Measurements from ENCODE around the gene SOAT2.
"Not testable (repeated sequence)": the region's sequence is repeated elsewhere in the genome, so short reads cannot be mapped to it uniquely, and the experiment has no call there.

Gene SOAT2

DNA sequence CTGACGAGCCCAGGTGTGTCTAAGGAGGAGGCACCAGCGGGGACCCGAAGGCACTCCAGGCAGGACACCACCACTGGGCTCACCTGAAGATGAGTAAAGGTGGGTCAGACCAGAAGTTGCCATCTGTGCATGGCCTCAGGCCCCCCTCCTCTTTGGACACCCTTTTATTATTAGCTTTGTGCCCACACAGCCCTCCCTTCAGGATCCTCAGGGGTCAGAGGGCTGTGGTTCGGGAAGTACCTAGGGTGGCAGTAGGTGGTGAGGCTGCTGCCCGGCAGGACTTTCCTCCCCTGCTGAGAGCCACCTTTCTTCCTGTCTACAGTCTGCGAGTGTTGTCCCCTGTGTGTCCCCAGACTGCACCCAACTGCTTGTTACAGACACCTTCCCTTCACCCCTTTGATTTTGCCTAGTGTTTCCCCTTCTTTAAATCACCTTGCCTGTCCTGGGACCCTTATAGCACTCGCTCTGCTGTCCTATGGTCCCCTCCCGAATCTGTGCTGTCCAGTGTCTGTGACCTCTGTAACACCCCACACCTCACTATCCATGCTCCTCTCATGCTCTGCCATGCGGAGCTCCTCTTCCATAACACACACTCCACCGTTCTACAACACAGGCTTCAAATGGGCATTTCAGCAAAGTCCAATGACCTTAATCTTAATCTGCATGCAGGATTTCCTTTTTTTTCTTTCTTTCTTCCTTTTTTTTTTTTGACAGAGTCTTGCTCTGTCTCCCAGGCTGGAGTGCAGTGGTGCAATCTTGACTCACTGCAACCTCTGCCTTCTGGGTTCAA, 25.7 kb downstream of the SOAT2 start:
- no peak for DNase-seq (ENCODE audit: low spot score in 2 of 2)
- Mint-ChIP-seq H3K4me3 (no peak overlapping the region), H3K27ac (no peak overlapping the region), H3K9me3 (no peaks in the 10 kb centered on the region), H3K4me1 (no peaks in the 10 kb centered on the region), H3K36me3 (peaks cover 4% of the 10 kb centered on the region)
- no peak for ATAC-seq

DNA sequence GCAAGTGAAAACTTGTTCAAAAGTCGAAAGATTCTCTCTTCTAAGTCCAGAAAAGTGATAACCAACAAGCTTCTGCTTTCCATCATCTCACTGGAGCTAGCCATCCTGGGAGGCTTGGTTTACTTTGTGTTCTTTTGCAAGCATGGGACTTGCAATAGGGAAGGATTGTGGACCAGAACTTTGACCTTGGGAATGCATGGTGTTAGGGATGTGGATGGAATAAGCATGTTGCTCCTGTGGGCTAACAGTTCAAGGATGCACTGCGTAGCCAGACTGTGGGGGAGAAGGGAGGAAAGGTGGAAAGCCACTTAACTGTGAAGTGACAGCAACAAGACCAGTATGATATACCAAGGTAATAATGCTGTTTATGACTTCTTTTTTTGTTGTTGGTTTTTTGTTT, 28.6 kb downstream of the SOAT2 start:
- Mint-ChIP-seq H3K27ac (no peak overlapping the region), H3K36me3 (peaks cover 4% of the 10 kb centered on the region), H3K4me3 (no peak overlapping the region), H3K9me3 (no peaks in the 10 kb centered on the region), H3K4me1 (no peaks in the 10 kb centered on the region)
- ATAC-seq (no peak), DNase-seq (ENCODE audit: low spot score in 2 of 2) (no peak)

DNA sequence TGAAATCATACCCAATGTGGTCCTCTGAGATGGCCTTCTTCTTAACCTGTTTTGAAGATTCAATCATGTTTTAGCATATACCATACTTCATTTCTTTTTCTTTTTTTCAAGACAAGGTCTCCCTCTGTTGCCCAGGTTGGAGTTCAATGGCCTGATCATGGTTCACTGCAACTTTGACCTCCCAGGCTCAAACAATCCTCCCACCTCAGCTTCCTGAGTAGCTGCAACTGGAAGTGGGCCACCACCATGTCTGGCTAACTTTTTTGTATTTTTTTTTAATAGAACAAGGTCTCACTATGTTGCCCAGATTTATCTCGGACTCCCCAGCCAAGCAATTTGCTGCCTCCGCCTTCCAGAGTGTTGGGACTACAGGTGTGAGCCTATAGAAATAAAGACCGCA, 30.4 kb downstream of the SOAT2 start:
- ATAC-seq: no peak
- H3K9me3 Mint-ChIP-seq: peaks cover 5% of the 10 kb centered on the region
- H3K4me1 Mint-ChIP-seq: no peaks in the 10 kb centered on the region
- H3K36me3 Mint-ChIP-seq: no peaks in the 10 kb centered on the region
- no peak overlapping the region for H3K4me3 Mint-ChIP-seq
- DNase-seq (ENCODE audit: low spot score in 2 of 2): no peak
- no peak overlapping the region for H3K27ac Mint-ChIP-seq

GRCh38 chr12:53143355-53143754, 40.1 kb downstream of the SOAT2 start:
- H3K4me1 Mint-ChIP-seq: no peaks in the 10 kb centered on the region
- H3K36me3 Mint-ChIP-seq: no peaks in the 10 kb centered on the region
- H3K27ac Mint-ChIP-seq: no peak overlapping the region
- ATAC-seq (no peak), DNase-seq (ENCODE audit: low spot score in 2 of 2) (no peak)
- no peak overlapping the region for H3K4me3 Mint-ChIP-seq
- no peaks in the 10 kb centered on the region for H3K9me3 Mint-ChIP-seq

DNA sequence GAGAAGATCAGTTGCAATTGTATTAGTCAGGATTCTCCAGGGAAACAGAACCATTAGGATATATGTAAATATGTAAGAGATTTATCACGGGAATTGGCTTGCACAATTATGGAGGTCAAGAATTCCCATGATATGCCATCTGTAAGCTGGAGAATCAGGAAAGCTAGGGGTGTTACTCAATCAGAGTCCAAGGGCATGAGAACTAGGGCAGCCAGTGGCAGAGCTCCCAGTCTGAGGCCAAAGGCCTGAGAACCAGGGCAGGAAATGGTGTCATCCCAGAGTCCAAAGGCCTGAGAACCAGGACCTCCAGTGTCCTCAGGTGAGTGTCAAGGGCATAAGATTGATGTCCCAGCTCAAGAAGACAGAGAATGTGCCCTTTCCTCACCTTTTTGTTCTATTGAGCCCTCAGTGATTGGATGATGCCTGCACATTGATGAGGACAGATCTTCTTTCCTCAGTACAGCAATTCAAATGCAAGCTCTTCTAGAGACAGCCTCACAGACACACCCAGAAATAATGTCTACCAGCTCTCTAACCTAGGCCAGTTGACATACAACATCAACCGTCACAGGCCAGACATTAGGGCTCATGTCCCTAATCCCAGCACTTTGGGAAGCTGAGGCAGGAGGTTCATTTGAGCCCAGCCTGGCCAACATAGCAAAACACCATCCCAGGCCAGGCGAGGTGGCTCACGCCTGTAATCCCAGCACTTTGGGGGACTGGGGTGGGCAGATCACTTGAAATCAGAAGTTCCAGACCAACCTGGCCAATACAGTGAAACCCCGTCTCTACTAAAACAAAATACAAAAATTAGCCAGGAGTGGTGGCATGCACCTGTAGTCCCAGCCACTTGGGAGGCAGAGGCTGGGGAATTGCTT, 42.3 kb downstream of the SOAT2 start:
- DNase-seq (ENCODE audit: low spot score in 2 of 2) (no peak), ATAC-seq (no peak)
- H3K27ac Mint-ChIP-seq: peak overlapping the region; percentile 7
- H3K36me3 Mint-ChIP-seq: no peaks in the 10 kb centered on the region
- no peaks in the 10 kb centered on the region for H3K4me1 Mint-ChIP-seq
- no peak overlapping the region for H3K4me3 Mint-ChIP-seq
- H3K9me3 Mint-ChIP-seq: no peaks in the 10 kb centered on the region

DNA sequence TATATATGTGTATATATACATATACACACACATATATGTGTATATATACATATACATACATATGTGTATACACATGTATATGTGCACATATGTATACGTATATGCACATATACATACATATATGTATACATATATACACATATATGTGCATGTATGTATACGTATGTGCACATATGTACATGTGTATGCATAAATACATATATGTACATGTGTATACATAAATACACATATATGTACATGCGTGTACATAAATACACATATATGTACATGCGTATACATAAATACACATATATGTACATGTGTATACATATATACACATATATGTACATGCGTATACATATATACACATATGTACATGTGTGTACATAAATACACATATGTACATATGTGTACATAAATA, 43.9 kb downstream of the SOAT2 start:
- Mint-ChIP-seq H3K36me3 (no peaks in the 10 kb centered on the region), H3K9me3 (no peaks in the 10 kb centered on the region), H3K4me1 (no peaks in the 10 kb centered on the region), H3K4me3 (no peak overlapping the region), H3K27ac (no peak overlapping the region)
- ATAC-seq (no peak), DNase-seq (ENCODE audit: low spot score in 2 of 2) (no peak)

GRCh38 chr12:53147653-53148052, 44.4 kb downstream of the SOAT2 start:
- H3K9me3 Mint-ChIP-seq: no peaks in the 10 kb centered on the region
- no peak for ATAC-seq
- no peak overlapping the region for H3K4me3 Mint-ChIP-seq
- H3K4me1 Mint-ChIP-seq: no peaks in the 10 kb centered on the region
- no peak for DNase-seq (ENCODE audit: low spot score in 2 of 2)
- no peaks in the 10 kb centered on the region for H3K36me3 Mint-ChIP-seq
- H3K27ac Mint-ChIP-seq: no peak overlapping the region

- ATAC-seq (no peak), DNase-seq (ENCODE audit: low spot score in 2 of 2) (no peak)
- Mint-ChIP-seq H3K4me1 (no peaks in the 10 kb centered on the region), H3K36me3 (no peaks in the 10 kb centered on the region), H3K27ac (no peak overlapping the region), H3K9me3 (no peaks in the 10 kb centered on the region), H3K4me3 (no peak overlapping the region)
These were observed 47.8 kb downstream of the SOAT2 start for GRCh38 chr12:53151039-53151438.

DNA sequence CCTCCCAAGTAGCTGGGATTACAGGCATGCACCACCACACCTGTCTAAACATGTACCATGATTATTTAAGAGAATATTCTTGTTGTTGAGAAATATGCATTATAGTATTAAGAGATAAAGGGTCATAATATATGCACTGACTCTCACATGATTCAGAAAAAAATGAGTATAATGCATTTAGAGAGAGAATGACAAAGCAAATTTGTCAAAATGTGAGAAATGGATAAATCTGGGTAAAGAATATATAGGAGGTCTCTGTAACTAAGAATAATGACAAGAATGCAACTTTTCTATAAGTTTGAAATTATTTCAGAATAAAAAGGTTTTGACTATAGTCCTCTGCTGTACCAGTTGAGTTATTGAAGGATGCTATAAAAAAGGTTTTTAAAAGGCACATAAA, 49.1 kb downstream of the SOAT2 start:
- no peaks in the 10 kb centered on the region for H3K36me3 Mint-ChIP-seq

GRCh38 chr12:53159195-53159839, 56.0 kb downstream of the SOAT2 start:
- Mint-ChIP-seq H3K4me3 (no peak overlapping the region), H3K36me3 (no peaks in the 10 kb centered on the region), H3K4me1 (peaks cover 10% of the 10 kb centered on the region), H3K9me3 (no peaks in the 10 kb centered on the region), H3K27ac (peak overlapping the region; percentile 84)
- peak; percentile 91 to 96 for DNase-seq (ENCODE audit: low spot score in 2 of 2)
- ATAC-seq: peak; percentile 97

More for the DNA sequence above, 49.1 kb downstream of the SOAT2 start:
- no peak for ATAC-seq
- Mint-ChIP-seq H3K27ac (no peak overlapping the region), H3K4me3 (no peak overlapping the region), H3K9me3 (no peaks in the 10 kb centered on the region), H3K4me1 (no peaks in the 10 kb centered on the region)
- no peak for DNase-seq (ENCODE audit: low spot score in 2 of 2)

GRCh38 chr12:53160000-53160399, 56.7 kb downstream of the SOAT2 start:
- Mint-ChIP-seq H3K27ac (peak overlapping the region; percentile 84), H3K9me3 (no peaks in the 10 kb centered on the region), H3K4me1 (peaks cover 10% of the 10 kb centered on the region), H3K36me3 (no peaks in the 10 kb centered on the region), H3K4me3 (no peak overlapping the region)
- ATAC-seq (no peak), DNase-seq (ENCODE audit: low spot score in 2 of 2) (no peak)

GRCh38 chr12:53160673-53161072, 57.4 kb downstream of the SOAT2 start:
- no peak for DNase-seq (ENCODE audit: low spot score in 2 of 2)
- no peak overlapping the region for H3K4me3 Mint-ChIP-seq
- H3K36me3 Mint-ChIP-seq: no peaks in the 10 kb centered on the region
- ATAC-seq: no peak
- H3K4me1 Mint-ChIP-seq: peaks cover 10% of the 10 kb centered on the region
- no peaks in the 10 kb centered on the region for H3K9me3 Mint-ChIP-seq
- H3K27ac Mint-ChIP-seq: peak overlapping the region; percentile 84

DNA sequence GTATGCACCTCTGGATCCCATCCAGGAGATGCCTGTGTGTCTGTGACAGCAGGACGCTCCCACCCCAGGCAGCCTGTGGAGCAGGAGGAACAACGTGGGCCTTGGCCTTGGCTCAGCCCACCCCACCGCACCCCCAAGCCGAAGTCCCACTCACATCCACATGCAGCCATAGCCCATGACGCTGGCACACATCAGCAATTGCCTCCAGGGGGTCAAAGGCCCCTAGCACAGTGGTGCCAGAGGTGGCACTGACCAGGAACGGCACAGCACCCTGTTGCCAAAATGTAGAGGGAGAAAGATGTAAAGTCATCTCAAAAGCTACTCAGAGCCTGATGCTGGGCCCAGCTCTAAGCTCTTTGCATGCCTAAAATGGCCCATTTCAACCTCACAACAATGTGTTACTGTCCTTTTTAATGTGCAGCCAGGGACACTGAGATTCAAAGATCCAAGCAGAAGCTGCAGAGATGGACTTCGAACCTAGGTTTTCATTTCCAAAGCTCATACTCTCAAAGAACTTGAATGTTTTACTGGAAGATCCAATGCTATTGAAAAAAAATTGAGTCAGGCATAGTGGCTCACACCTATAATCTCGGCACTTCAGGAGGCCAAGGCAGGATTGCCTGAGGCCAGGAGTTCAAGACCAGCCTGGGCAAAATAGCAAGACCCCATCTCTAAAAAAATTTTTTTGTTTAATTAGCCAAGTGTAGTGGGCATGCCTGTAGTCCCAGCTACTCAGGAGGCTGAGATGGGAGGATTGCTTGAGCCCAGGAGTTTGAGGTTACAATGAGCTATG, 58.0 kb downstream of the SOAT2 start:
- Mint-ChIP-seq H3K9me3 (no peaks in the 10 kb centered on the region), H3K4me1 (peaks cover 10% of the 10 kb centered on the region), H3K27ac (no peak overlapping the region), H3K4me3 (no peak overlapping the region), H3K36me3 (no peaks in the 10 kb centered on the region)
- DNase-seq (ENCODE audit: low spot score in 2 of 2): no peak
- ATAC-seq: no peak

GRCh38 chr12:53163008-53163407, 59.7 kb downstream of the SOAT2 start:
- not testable (repeated sequence) for H3K4me3 Mint-ChIP-seq; H3K36me3 Mint-ChIP-seq; ATAC-seq; H3K9me3 Mint-ChIP-seq; DNase-seq (ENCODE audit: low spot score in 2 of 2); H3K4me1 Mint-ChIP-seq; H3K27ac Mint-ChIP-seq

DNA sequence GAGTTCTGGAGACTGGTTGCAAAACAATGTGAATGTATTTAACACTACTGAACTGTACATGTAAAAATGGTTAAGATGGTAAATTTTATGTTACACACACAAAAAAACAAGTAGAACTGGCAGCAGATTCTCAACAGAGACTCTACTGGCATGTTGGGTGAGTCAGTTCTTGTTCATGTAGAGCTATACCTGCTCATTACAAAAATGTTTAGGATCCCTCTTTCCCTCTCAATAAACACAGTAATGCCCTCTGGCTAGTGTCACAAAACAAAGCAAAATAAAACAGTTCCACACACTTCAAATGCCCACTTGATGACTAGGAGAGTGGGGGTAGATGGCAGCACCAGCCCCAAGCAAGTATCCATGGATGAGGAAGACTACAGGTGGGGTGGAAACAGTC, 63.6 kb downstream of the SOAT2 start:
- Mint-ChIP-seq H3K27ac (no peak overlapping the region), H3K9me3 (no peaks in the 10 kb centered on the region), H3K36me3 (no peaks in the 10 kb centered on the region), H3K4me1 (no peaks in the 10 kb centered on the region), H3K4me3 (no peak overlapping the region)
- no peak for ATAC-seq
- no peak for DNase-seq (ENCODE audit: low spot score in 2 of 2)
